K562 (cell line): ENCODE data around the gene KLHL22. TPM values are rescaled to one million over a fixed set of nuclear protein-coding genes. Genes with fewer than 3 reads are reported as not detected.

Source experiments
- DPF2 ChIP-seq: fragments of 450-650 bp; IDR thresholded peaks from 2 replicates; pipeline ENCODE4 v1.6.1; 2016
- EP400 ChIP-seq: fragments of 450-650 bp; IDR thresholded peaks from 2 replicates; pipeline ENCODE4 v1.6.1; 2017; ENCODE audit warnings: antibody characterized with exemption, mild to moderate bottlenecking, moderate library complexity
- EZH2 ChIP-seq: IDR thresholded peaks from 2 replicates; pipeline ENCODE4 v1.6.1; 2012; ENCODE audit warnings: low read depth, mild to moderate bottlenecking, inconsistent platforms, low read length, borderline replicate concordance
- FOXK2 ChIP-seq, 2 experiments: fragments of 450-650 bp; IDR thresholded peaks in 1 of 2; conservative IDR thresholded peaks in 1 of 2; 2 replicates each; pipeline ENCODE4 v1.6.1; 2016; ENCODE audit warnings: low read depth in 2 of 2, mild to moderate bottlenecking in 1 of 2
- HNRNPLL ChIP-seq: fragments of 200-400 bp; formaldehyde crosslinking; IDR thresholded peaks from 2 replicates; pipeline ENCODE4 v1.6.1; 2017; ENCODE audit warnings: low read length, low read depth, mild to moderate bottlenecking; ENCODE audit not compliant: poor library complexity, severe bottlenecking
- NCOR1 ChIP-seq: fragments of 450-650 bp; IDR thresholded peaks from 2 replicates; pipeline ENCODE4 v1.6.1; 2016; ENCODE audit warnings: mild to moderate bottlenecking, moderate library complexity
- NFIC ChIP-seq: fragments of 450-650 bp; IDR thresholded peaks from 2 replicates; pipeline ENCODE4 v1.6.1; 2017; ENCODE audit warnings: mild to moderate bottlenecking, inconsistent platforms
- RBM39 ChIP-seq: fragments of 200-400 bp; formaldehyde crosslinking; optimal IDR thresholded peaks from 2 replicates; pipeline ENCODE3; 2018; ENCODE audit warnings: low read depth, low read length
- SMARCA5 ChIP-seq: fragments of 450-650 bp; IDR thresholded peaks from 2 replicates; pipeline ENCODE4 v1.6.1; 2016
- SMARCE1 ChIP-seq: fragments of 450-650 bp; IDR thresholded peaks from 2 replicates; pipeline ENCODE4 v1.7.1; 2016; ENCODE audit warnings: mild to moderate bottlenecking
- TAF7 ChIP-seq: fragments of 450-650 bp; IDR thresholded peaks from 2 replicates; pipeline ENCODE4 v1.6.1; 2016; ENCODE audit warnings: missing genetic modification characterization, missing compliant biosample characterization
- TAL1 ChIP-seq: fragments of 450-650 bp; IDR thresholded peaks from 2 replicates; pipeline ENCODE4 v1.6.1; 2016; ENCODE audit warnings: mild to moderate bottlenecking
- TCF7 ChIP-seq: sonication (generic); IDR thresholded peaks from 2 replicates; pipeline ENCODE4 v1.6.1; 2016; ENCODE audit warnings: antibody characterized with exemption, borderline replicate concordance
- U2AF2 ChIP-seq: fragments of 200-400 bp; formaldehyde crosslinking; optimal IDR thresholded peaks from 2 replicates; pipeline ENCODE3; 2017; ENCODE audit warnings: low read depth, mild to moderate bottlenecking, low read length
- XRCC3 ChIP-seq: fragments of 450-650 bp; IDR thresholded peaks from 2 replicates; pipeline ENCODE4 v1.6.1; 2017; ENCODE audit warnings: mild to moderate bottlenecking, moderate library complexity
- ZNF12 ChIP-seq: sonication (generic); formaldehyde crosslinking; IDR thresholded peaks from 2 replicates; pipeline ENCODE4 v1.4.0; 2020; ENCODE audit warnings: mild to moderate bottlenecking, missing genetic modification reagents
- ZNF318 ChIP-seq, 2 experiments: fragments of 450-650 bp; IDR thresholded peaks; 2 replicates each; pipeline ENCODE4 v1.6.1; 2016; ENCODE audit warnings: mild to moderate bottlenecking in 2 of 2, borderline replicate concordance in 1 of 2, low read depth in 1 of 2, moderate library complexity in 1 of 2
- ZNF518B ChIP-seq: fragments of 250-450 bp; sonication (Bioruptor Pico); IDR thresholded peaks from 2 replicates; pipeline ENCODE4 v1.5.0; 2021; ENCODE audit warnings: mild to moderate bottlenecking, moderate library complexity
- polyA plus RNA-seq, 8 experiments: library from polyadenylated mRNA; depleted of rRNA in 4 of 8; stranded (reverse) in 5 of 8; unstranded in 3 of 8; fragments of >200 nt; fragmentation: Nextera tagmentation in 2 of 8; fragmentation: Illumina TruSeq in 1 of 8; extraction: Ambion mirVana in 2 of 8; extraction: Trizol in 1 of 8; gene quantifications; 2 replicates each; pipeline versions ENCODE4 v1.2.1 to v1.2.3, GENCODE V29; 2011 to 2014; ENCODE audit warnings: inconsistent platforms in 1 of 8, missing spikeins in 1 of 8
- total RNA-seq, 7 experiments: library from RNA; depleted of rRNA in 6 of 7; stranded (reverse); fragments of >200 nt in 6 of 7; fragmentation: Illumina TruSeq in 2 of 7; extraction: Trizol in 2 of 7; gene quantifications; 2 replicates each; pipeline versions ENCODE4 v1.2.1 to v1.2.3, GENCODE V29; 2011 to 2021; ENCODE audit warnings: low replicate concordance in 1 of 7

KLHL22 gene
- total and polyA plus RNA-seq, 9 of the 15 experiments (the other 6 are each of a cell fraction or from before 2014, with no cell fraction given): 1.3 to 25.6 (median 15.2) TPM

- TF ChIP-seq TAL1 (no peak), XRCC3 (no peak), EZH2 (no peak), ZNF318 (IDR thresholded peaks at IDR 0.05; ENCODE audit: borderline replicate concordance in 1 of 2, low read depth in 1 of 2) (no peak), HNRNPLL (no peak), SMARCE1 (no peak), FOXK2 (conservative IDR thresholded peaks at IDR 0.05 in 1 of 2, IDR thresholded peaks at IDR 0.05 in 1 of 2; ENCODE audit: low read depth in 2 of 2) (no peak), NCOR1 (no peak), ZNF12 (CRISPR knock-in tag) (peak; percentile 16), U2AF2 (no peak), DPF2 (no peak), NFIC (no peak), TCF7 (no peak), TAF7 (tag) (no peak), ZNF518B (no peak), EP400 (no peak), RBM39 (peak; percentile 77), SMARCA5 (no peak)
Observed at GRCh38 chr22:20523086-20523983, 27.7 kb upstream of the KLHL22 start (continued).
